ENCODE data around the gene OR56B1.

The OR56B1 gene

DNA sequence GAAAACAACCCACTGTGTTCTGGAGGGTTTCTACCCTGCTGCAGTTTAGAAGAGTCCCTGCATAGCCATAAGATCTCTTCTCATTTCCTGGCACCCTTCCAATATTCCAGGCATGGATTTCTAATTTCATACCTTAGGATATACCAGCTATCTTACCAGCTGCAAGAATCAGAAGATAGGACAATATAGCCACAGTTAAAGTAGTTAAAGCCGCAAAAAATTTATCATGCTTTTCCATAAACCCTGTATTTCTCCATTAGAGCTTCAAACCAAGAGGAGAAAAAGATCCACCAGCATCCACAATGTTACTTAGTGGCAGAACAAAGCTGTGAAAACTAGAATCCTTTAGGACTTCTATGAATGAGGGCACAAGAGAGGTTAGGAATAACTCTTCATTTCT is 8.6 kb upstream of the OR56B1 start:
- DNase-seq (ENCODE audit: low read depth in 2 of 2): no peak

DNA sequence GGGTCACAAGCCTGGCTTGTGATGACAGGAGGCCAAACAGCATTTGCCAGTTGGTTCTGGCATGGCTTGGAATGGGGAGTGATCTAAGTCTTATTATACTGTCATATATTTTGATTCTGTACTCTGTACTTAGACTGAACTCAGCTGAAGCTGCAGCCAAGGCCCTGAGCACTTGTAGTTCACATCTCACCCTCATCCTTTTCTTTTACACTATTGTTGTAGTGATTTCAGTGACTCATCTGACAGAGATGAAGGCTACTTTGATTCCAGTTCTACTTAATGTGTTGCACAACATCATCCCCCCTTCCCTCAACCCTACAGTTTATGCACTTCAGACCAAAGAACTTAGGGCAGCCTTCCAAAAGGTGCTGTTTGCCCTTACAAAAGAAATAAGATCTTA is 843 bp downstream of the OR56B1 start:
- no peak for DNase-seq (ENCODE audit: low read depth in 2 of 2)

DNA sequence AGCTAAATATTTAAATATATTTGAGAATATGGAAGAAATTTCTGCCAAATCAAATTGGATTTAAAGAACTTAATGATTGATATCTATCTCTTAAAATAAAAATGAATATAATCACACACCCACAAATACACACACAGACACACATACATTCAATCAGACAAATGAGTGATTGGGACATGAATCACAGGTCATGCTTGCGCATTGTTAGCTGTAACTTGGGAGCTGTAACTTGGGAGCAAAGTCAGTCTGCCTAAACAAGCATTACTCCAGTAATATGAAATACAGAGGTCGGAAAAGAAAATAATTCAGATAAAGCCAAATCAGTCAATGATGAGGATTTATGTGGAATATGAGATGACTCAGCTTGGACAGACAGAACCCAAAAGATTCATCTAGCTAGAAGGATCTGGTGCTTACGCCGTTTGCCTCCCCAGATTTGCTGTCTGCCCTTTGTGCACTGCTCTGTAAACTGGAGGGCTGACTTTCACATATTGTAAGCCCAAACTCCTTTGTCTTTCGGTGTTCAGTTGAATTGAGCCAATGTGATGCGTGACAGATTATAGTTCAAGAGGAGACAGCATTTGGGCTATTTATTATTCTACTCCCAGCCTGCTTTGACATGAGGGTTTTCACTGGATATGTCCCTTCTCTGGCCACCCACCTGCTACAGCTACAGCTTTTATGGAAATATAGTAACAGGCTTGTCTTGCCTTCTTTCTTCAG is 1.6 kb downstream of the OR56B1 start:
- no peak for DNase-seq (ENCODE audit: low read depth in 2 of 2)

- DNase-seq (ENCODE audit: low read depth in 2 of 2): no peak
Measured at GRCh38 chr11:5738431-5738830, 2.2 kb downstream of the OR56B1 start.

- DNase-seq (ENCODE audit: low read depth in 2 of 2): no peak
Measured at GRCh38 chr11:5746614-5747013, 10.4 kb downstream of the OR56B1 start.

- DNase-seq (ENCODE audit: low read depth in 2 of 2): no peak
Measured at GRCh38 chr11:5749836-5750235, 13.6 kb downstream of the OR56B1 start.

DNA sequence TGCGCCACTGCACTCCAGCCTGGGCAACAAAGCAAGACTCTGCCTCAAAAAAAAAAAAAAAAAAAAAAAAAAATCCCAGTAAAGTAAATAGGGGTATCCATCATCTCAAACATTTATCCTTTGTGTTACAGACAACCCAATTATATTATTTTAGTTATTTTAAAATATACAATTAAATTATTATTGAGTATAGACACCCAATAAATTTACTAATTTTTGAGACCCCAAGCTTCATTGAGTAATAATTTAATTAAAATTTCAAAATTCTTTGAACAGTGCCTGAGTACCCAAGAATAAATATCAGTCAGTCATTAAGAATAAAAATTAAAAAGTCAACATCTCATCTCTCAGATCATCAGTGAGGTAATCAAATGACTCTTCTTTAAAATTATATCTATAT is 17.7 kb downstream of the OR56B1 start, which contains the start of gene OR52N4:
TSS of gene OR52N4 (plus strand) at position 301 of the 400 bp plus-strand sequence. CDS start 498 bp downstream, outside the sequence.
- no peak for DNase-seq (ENCODE audit: low read depth in 2 of 2)

DNA sequence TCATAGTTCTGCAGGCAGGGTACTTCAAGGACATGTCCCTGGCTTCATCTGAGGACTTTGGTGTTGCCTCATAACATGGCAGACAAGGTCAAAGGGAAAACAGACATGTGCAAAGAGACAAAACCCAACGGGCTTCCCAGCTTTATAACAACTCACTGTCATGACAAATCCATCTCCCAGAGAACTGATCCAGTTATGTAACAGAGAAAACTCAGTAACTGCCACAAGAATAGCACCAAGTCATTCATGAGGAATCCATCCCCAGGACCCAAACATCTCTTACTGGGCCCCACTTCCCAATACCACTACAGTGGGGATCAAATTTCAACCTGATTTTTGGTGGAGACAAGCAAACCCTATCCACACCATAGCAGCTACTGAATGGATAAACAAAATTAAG is 30.8 kb downstream of the OR56B1 start:
- DNase-seq (ENCODE audit: low read depth in 2 of 2): no peak

GRCh38 chr11:5783255-5783654 is 47.0 kb downstream of the OR56B1 start, which contains the start of gene OR52N5:
Gene OR52N5 (minus strand): TSS chr11:5783355. CDS start chr11:5778634, 4,721 bp downstream.
- no peak for DNase-seq (ENCODE audit: low read depth in 2 of 2)

All from stimulated activated CD8-positive, alpha-beta memory T cell treated with anti-CD3 and anti-CD28 coated beads, Interleukin-15, amount 100 ng/mL, for 4 hours (primary cell).